Ishikawa (cell line): Measurements from ENCODE around the gene ICA1.

Experiments
- CEBPB ChIP-seq: IDR thresholded peaks from 2 replicates; pipeline ENCODE4 v1.6.1; 2012
- CREB1 ChIP-seq: IDR thresholded peaks from 2 replicates; pipeline ENCODE4 v1.6.1; 2012; ENCODE audit warnings: low read depth
- EGR1 ChIP-seq: IDR thresholded peaks from 2 replicates; pipeline ENCODE4 v1.6.1; 2012
- EP300 ChIP-seq: IDR thresholded peaks from 2 replicates; pipeline ENCODE4 v1.6.1; 2012; ENCODE audit warnings: borderline replicate concordance
- FOXM1 ChIP-seq: IDR thresholded peaks from 2 replicates; pipeline ENCODE4 v1.6.1; 2012; ENCODE audit warnings: low read depth, borderline replicate concordance
- NFIC ChIP-seq: IDR thresholded peaks from 2 replicates; pipeline ENCODE4 v1.6.1; 2012
- RAD21 ChIP-seq: IDR thresholded peaks from 2 replicates; pipeline ENCODE4 v1.6.1; 2012; ENCODE audit warnings: low read depth
- TAF1 ChIP-seq: IDR thresholded peaks from 2 replicates; pipeline ENCODE4 v1.6.1; 2012; ENCODE audit warnings: low read depth, mild to moderate bottlenecking
- TCF12 ChIP-seq: IDR thresholded peaks from 2 replicates; pipeline ENCODE4 v1.6.1; 2012; ENCODE audit warnings: low read depth
- TEAD4 ChIP-seq: IDR thresholded peaks from 2 replicates; pipeline ENCODE4 v1.6.1; 2012
- YY1 ChIP-seq: IDR thresholded peaks from 2 replicates; pipeline ENCODE4 v1.6.1; 2012; ENCODE audit warnings: low read depth
- ZBTB7A ChIP-seq: IDR thresholded peaks from 2 replicates; pipeline ENCODE4 v1.6.1; 2012; ENCODE audit warnings: low read depth
- TF ChIP-seq, protein P1 (sequence below): IDR thresholded peaks from 2 replicates; pipeline ENCODE4 v1.6.1; 2012
- TF ChIP-seq, protein P2 (sequence below): IDR thresholded peaks from 2 replicates; pipeline ENCODE4 v1.6.1; 2012
- TF ChIP-seq, protein P3 (sequence below): IDR thresholded peaks from 2 replicates; pipeline ENCODE4 v1.6.1; 2012; ENCODE audit warnings: low read depth, mild to moderate bottlenecking

Gene ICA1

DNA sequence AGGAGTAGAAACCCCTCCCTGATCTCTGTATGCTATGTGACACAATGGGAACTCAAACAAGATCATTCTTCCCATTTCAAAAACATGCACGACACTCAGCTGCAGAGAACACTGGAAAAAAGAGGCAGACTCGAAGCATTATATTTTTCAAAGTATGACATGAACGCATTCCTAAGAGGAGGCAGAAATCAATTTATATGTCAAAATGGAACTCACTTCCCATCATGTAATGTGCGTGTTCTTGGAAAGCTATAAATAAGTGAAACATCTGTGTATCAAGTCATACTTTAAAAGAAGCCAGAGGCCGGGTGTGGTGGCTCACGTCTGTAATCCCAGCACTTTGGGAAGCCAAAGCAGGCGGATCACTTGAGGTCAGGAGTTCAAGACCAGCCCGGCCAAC, 142.7 kb downstream of the ICA1 start:
- no peak for TF ChIP-seq TAF1
- no peak for TF ChIP-seq TEAD4
- no peak for TF ChIP-seq RAD21
- TF ChIP-seq NFIC = no peak
- TF ChIP-seq, protein P1, sequence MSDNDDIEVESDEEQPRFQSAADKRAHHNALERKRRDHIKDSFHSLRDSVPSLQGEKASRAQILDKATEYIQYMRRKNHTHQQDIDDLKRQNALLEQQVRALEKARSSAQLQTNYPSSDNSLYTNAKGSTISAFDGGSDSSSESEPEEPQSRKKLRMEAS = no peak
- no peak for TF ChIP-seq CREB1
- no peak for TF ChIP-seq EGR1
- no peak for TF ChIP-seq TCF12
- no peak for TF ChIP-seq ZBTB7A
- TF ChIP-seq, protein P2, sequence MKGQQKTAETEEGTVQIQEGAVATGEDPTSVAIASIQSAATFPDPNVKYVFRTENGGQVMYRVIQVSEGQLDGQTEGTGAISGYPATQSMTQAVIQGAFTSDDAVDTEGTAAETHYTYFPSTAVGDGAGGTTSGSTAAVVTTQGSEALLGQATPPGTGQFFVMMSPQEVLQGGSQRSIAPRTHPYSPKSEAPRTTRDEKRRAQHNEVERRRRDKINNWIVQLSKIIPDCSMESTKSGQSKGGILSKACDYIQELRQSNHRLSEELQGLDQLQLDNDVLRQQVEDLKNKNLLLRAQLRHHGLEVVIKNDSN = no peak
- TF ChIP-seq CEBPB = no peak
- TF ChIP-seq EP300 = no peak
- TF ChIP-seq, protein P3, sequence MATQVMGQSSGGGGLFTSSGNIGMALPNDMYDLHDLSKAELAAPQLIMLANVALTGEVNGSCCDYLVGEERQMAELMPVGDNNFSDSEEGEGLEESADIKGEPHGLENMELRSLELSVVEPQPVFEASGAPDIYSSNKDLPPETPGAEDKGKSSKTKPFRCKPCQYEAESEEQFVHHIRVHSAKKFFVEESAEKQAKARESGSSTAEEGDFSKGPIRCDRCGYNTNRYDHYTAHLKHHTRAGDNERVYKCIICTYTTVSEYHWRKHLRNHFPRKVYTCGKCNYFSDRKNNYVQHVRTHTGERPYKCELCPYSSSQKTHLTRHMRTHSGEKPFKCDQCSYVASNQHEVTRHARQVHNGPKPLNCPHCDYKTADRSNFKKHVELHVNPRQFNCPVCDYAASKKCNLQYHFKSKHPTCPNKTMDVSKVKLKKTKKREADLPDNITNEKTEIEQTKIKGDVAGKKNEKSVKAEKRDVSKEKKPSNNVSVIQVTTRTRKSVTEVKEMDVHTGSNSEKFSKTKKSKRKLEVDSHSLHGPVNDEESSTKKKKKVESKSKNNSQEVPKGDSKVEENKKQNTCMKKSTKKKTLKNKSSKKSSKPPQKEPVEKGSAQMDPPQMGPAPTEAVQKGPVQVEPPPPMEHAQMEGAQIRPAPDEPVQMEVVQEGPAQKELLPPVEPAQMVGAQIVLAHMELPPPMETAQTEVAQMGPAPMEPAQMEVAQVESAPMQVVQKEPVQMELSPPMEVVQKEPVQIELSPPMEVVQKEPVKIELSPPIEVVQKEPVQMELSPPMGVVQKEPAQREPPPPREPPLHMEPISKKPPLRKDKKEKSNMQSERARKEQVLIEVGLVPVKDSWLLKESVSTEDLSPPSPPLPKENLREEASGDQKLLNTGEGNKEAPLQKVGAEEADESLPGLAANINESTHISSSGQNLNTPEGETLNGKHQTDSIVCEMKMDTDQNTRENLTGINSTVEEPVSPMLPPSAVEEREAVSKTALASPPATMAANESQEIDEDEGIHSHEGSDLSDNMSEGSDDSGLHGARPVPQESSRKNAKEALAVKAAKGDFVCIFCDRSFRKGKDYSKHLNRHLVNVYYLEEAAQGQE = no peak
- no peak for TF ChIP-seq FOXM1
- no peak for TF ChIP-seq YY1

DNA sequence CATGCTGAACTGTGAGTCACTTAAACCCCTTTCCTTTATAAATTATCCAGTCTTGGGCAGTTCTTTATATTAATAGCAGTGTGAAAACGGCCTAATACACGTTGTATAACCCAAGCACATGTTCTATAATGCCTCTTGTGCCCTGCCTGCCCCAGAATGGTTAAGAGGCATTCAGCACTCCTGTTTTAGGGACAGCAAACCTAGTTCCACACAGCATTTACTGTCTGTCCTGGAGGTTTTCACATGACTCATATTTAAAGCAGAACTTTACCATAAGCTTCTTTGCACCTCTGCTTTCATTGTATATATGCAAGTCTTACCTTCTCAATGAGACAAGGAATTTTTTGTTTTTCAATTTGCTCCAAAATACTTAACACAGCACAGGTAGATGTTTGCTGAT, 144.8 kb downstream of the ICA1 start:
- TF ChIP-seq CEBPB (no peak), TCF12 (no peak), RAD21 (no peak)
- TF ChIP-seq, protein P3 = peak; percentile 58; the same call in 1 of the 2 replicates

DNA sequence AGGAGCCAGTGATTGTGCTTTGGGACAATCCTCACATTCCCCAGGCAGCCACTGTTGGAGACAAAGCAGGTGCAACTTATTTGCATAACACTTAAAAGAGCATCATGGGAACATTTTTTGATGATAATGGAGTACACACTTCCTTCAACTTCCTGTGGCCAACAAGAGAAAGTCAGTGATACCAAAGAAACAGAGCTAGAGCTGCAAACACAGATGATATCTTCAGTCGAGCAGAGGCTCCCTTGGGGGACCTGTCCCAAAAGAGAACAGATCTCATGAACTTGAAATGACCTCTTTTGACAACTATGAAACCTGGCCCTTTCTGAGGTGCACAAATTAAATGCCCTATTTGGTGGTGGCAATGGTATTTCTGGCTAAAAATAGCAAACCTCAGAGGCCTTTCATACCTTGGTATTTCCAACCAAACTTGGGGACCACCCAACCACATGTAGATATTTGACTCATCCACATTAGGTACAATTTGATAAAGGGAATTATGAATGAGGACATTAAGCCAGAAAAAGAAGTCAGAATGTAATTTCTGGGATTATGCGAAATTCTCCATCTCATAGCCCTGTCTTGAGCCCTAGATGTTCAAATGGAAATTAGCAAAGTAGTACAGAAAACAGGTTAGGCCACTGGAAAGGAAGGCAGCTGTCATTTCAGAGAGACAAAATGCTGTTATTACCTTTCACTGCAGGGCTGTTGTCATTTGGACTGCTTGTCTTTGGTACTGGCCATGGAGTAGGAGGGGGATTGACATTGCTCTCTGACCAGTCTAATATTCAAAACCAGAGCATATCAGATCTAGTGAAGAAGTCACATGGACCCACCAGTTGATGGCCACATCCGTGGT, 146.2 kb downstream of the ICA1 start:
- TF ChIP-seq, protein P1 = no peak
- TF ChIP-seq ZBTB7A = no peak
- TF ChIP-seq TCF12 = no peak
- no peak for TF ChIP-seq CEBPB
- no peak for TF ChIP-seq TEAD4
- TF ChIP-seq CREB1 = no peak
- no peak for TF ChIP-seq FOXM1
- TF ChIP-seq EP300 = no peak
- no peak for TF ChIP-seq YY1
- TF ChIP-seq, protein P2 = no peak
- no peak for TF ChIP-seq RAD21

DNA sequence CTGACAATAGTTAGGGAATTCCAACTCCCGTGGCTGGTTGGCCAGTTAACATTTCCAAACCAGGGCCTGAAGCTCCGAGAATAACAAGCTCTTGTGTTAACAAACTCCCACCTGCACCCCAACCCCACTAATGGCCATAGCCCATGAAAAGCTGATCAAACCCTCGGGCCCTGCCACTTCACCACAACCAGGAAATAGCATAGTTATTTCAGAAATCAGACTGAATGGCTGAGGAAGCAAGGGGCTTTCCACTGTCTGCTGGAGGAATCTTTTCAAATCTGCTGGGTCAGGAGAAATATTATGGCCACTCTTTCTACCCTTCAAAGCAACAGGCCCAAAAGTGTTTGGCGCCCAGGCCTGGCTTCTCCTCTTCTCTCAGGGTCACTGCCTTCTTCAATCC, 147.8 kb downstream of the ICA1 start:
- no peak for TF ChIP-seq TCF12

DNA sequence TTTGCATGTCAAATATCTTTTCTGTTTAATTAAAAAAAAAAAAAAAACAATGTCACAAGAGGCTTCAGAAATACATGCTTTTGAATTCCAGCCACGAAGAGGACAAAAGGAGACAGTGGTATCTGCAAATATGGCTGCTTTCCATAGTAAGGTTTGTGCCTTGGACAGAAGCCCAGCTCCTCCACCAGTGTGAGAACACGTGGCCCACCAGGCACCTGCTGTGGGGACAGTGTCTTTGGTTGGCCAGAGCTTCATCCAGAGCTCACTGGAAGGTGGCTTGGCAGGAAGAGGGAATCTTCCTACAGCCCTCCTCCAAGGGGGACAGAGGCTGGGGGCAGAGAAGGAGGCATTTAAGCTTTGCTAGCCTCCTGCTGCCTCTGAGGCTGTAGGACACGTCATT, 148.8 kb downstream of the ICA1 start:
- TF ChIP-seq, protein P2 = no peak

DNA sequence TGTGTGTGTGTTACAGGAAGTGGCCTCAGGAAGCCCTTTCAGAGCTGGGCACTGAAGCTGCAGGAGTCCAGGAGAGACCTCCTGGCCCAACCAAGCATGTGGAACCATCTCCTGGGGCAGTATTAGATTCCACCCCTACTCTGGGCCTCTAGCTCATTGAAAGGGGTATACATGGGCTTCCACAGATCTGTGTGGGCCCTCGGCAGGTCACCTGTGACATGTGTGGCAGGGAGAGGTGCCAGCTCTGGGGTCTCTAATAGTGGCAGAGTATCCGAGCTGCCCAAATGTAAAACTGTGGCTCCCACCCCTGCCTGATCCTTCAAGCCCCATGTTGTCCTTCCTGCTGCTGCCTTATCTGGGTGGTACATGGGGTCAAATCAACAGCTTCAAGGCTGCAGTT, 149.3 kb downstream of the ICA1 start:
- TF ChIP-seq, protein P2 = no peak
- TF ChIP-seq, protein P3 = no peak
- TF ChIP-seq, protein P1 = no peak
- TF ChIP-seq TCF12 (no peak), NFIC (no peak)
